RWPE2 (cell line): ENCODE data around the gene CEMP1.

Source experiments
- ATAC-seq: fragments of 200-7000 bp; cut with Tn5 transposase; 3 replicates; pipeline ENCODE4 v1.9.1; 2021; ENCODE audit warnings: low read depth
- DNase-seq: peaks from one replicate; pipeline ENCODE4 v3.0.0-alpha.2; 2020; ENCODE audit warnings: low spot score
- H3K27ac ChIP-seq: fragments of 450-650 bp; 2 replicates; pipeline ENCODE4 v1.5.1; 2017; ENCODE audit warnings: mild to moderate bottlenecking; ENCODE audit not compliant: poor library complexity, severe bottlenecking
- H3K27me3 ChIP-seq: fragments of 250-450 bp; sonication (Bioruptor Pico); 2 replicates; pipeline ENCODE4 v1.5.1; 2021; ENCODE audit warnings: mild to moderate bottlenecking, moderate library complexity; ENCODE audit not compliant: insufficient read depth, poor library complexity, severe bottlenecking
- H3K36me3 ChIP-seq: fragments of 250-450 bp; sonication (Bioruptor Pico); 2 replicates; pipeline ENCODE4 v1.5.1; 2020; ENCODE audit warnings: low read depth, mild to moderate bottlenecking, moderate library complexity
- H3K4me1 ChIP-seq: fragments of 250-450 bp; sonication (Bioruptor Pico); 2 replicates; pipeline ENCODE4 v1.5.1; 2021; ENCODE audit warnings: mild to moderate bottlenecking, moderate library complexity; ENCODE audit not compliant: insufficient read depth, poor library complexity, severe bottlenecking
- H3K4me3 ChIP-seq: fragments of 250-450 bp; sonication (Bioruptor Pico); 2 replicates; pipeline ENCODE4 v1.5.1; 2021; ENCODE audit warnings: mild to moderate bottlenecking, moderate library complexity; ENCODE audit not compliant: severe bottlenecking
- H3K9me3 ChIP-seq: fragments of 250-450 bp; sonication (Bioruptor Pico); 2 replicates; pipeline ENCODE4 v1.5.1; 2021; ENCODE audit warnings: mild to moderate bottlenecking, moderate library complexity; ENCODE audit not compliant: severe bottlenecking
- CTCF ChIP-seq: fragments of 450-650 bp; IDR thresholded peaks from one replicate; pipeline ENCODE4 v1.5.1; 2017; ENCODE audit warnings: mild to moderate bottlenecking, moderate library complexity; ENCODE audit not compliant: poor library complexity, severe bottlenecking

The CEMP1 gene

GRCh38 chr16:2490190-2491105 is 40.8 kb downstream of the CEMP1 start:
- no peak for DNase-seq

GRCh38 chr16:2489581-2489980 is 41.6 kb downstream of the CEMP1 start:
- no peak for DNase-seq
- Histone ChIP-seq H3K36me3 (no peaks in the 10 kb centered on the region), H3K9me3 (no peaks in the 10 kb centered on the region), H3K4me1 (no peaks in the 10 kb centered on the region), H3K27ac (no peak overlapping the region), H3K4me3 (no peak overlapping the region), H3K27me3 (no peaks in the 10 kb centered on the region)
- ATAC-seq, result no peak
- TF ChIP-seq CTCF, result no peak

More at GRCh38 chr16:2490190-2491105, 40.8 kb downstream of the CEMP1 start:
- H3K9me3 ChIP-seq, result no peaks in the 10 kb centered on the region
- no peaks in the 10 kb centered on the region for H3K27me3 ChIP-seq
- TF ChIP-seq CTCF, result no peak
- ATAC-seq, result no peak; the same call in 2 of the 3 replicates
- no peak overlapping the region for H3K27ac ChIP-seq
- H3K4me1 ChIP-seq, result no peaks in the 10 kb centered on the region
- no peaks in the 10 kb centered on the region for H3K36me3 ChIP-seq
- no peak overlapping the region for H3K4me3 ChIP-seq

GRCh38 chr16:2487903-2488531 is 43.2 kb downstream of the CEMP1 start:
- H3K36me3 ChIP-seq, result no peaks in the 10 kb centered on the region
- H3K4me1 ChIP-seq, result no peaks in the 10 kb centered on the region
- ATAC-seq (no peak), DNase-seq (no peak)
- no peak overlapping the region for H3K27ac ChIP-seq
- no peaks in the 10 kb centered on the region for H3K27me3 ChIP-seq
- H3K4me3 ChIP-seq, result no peak overlapping the region
- H3K9me3 ChIP-seq, result no peaks in the 10 kb centered on the region
- TF ChIP-seq CTCF, result no peak

- no peaks in the 10 kb centered on the region for H3K27me3 ChIP-seq
- DNase-seq, result no peak
- no peak overlapping the region for H3K4me3 ChIP-seq
- H3K9me3 ChIP-seq, result no peaks in the 10 kb centered on the region
- no peak overlapping the region for H3K27ac ChIP-seq
- no peaks in the 10 kb centered on the region for H3K4me1 ChIP-seq
- no peak for TF ChIP-seq CTCF
- no peaks in the 10 kb centered on the region for H3K36me3 ChIP-seq
- no peak for ATAC-seq
Observed at GRCh38 chr16:2487517-2487842, 43.7 kb downstream of the CEMP1 start.
